ENCODE data around the gene MAPK8IP3.
"Not testable (repeated sequence)": the region's sequence is repeated elsewhere in the genome, so short reads cannot be mapped to it uniquely, and the experiment has no call there.

The MAPK8IP3 gene

GRCh38 chr16:1710811-1711507, 5.0 kb downstream of the MAPK8IP3 start:
- no peak for DNase-seq

- no peak for DNase-seq
Observed at GRCh38 chr16:1712791-1713261, 6.8 kb downstream of the MAPK8IP3 start.

GRCh38 chr16:1713331-1713730, 7.3 kb downstream of the MAPK8IP3 start:
- DNase-seq = no peak

- no peak for DNase-seq
Observed at GRCh38 chr16:1713933-1714332, 7.9 kb downstream of the MAPK8IP3 start.

- no peak for DNase-seq
Observed at GRCh38 chr16:1715220-1715619, 9.2 kb downstream of the MAPK8IP3 start.

GRCh38 chr16:1718236-1718635, 12.2 kb downstream of the MAPK8IP3 start:
- not testable (repeated sequence) for DNase-seq

GRCh38 chr16:1719559-1720229, 13.7 kb downstream of the MAPK8IP3 start:
- DNase-seq = not testable (repeated sequence)

GRCh38 chr16:1721372-1721771, 15.4 kb downstream of the MAPK8IP3 start:
- no peak for DNase-seq

- DNase-seq = no peak
Observed at GRCh38 chr16:1723450-1724147, 17.6 kb downstream of the MAPK8IP3 start.

GRCh38 chr16:1724491-1724890, 18.5 kb downstream of the MAPK8IP3 start:
- DNase-seq = no peak

- no peak for DNase-seq
Observed at GRCh38 chr16:1726661-1727502, 20.9 kb downstream of the MAPK8IP3 start.

- DNase-seq = no peak
Observed at GRCh38 chr16:1727651-1728624, 21.9 kb downstream of the MAPK8IP3 start.

- DNase-seq = no peak
Observed at GRCh38 chr16:1729026-1729425, 23.0 kb downstream of the MAPK8IP3 start.

GRCh38 chr16:1729445-1729844, 23.4 kb downstream of the MAPK8IP3 start:
- no peak for DNase-seq

GRCh38 chr16:1731073-1731472, 25.1 kb downstream of the MAPK8IP3 start:
- no peak for DNase-seq

- no peak for DNase-seq
Observed at GRCh38 chr16:1731603-1732002, 25.6 kb downstream of the MAPK8IP3 start.

- no peak for DNase-seq
Observed at GRCh38 chr16:1732071-1732470, 26.1 kb downstream of the MAPK8IP3 start.

GRCh38 chr16:1732551-1732987, 26.6 kb downstream of the MAPK8IP3 start:
- not testable (repeated sequence) for DNase-seq

- no peak for DNase-seq
Observed at GRCh38 chr16:1734123-1734522, 28.1 kb downstream of the MAPK8IP3 start.

GRCh38 chr16:1734816-1735215, 28.8 kb downstream of the MAPK8IP3 start:
- no peak for DNase-seq

- DNase-seq = no peak
Observed at GRCh38 chr16:1740234-1740633, 34.2 kb downstream of the MAPK8IP3 start.
